NOMO-1 (cell line): ENCODE measurements around the gene DIAPH3.
"Not testable (repeated sequence)": the region's sequence is repeated elsewhere in the genome, so short reads cannot be mapped to it uniquely, and the experiment has no call there.

Experiments
- DNase-seq, 2 experiments: peaks; one replicate each; lab custom pipeline; 2025; ENCODE audit not compliant: unreplicated experiment in 2 of 2; lab: John Stamatoyannopoulos, UW

Gene DIAPH3, protein sequence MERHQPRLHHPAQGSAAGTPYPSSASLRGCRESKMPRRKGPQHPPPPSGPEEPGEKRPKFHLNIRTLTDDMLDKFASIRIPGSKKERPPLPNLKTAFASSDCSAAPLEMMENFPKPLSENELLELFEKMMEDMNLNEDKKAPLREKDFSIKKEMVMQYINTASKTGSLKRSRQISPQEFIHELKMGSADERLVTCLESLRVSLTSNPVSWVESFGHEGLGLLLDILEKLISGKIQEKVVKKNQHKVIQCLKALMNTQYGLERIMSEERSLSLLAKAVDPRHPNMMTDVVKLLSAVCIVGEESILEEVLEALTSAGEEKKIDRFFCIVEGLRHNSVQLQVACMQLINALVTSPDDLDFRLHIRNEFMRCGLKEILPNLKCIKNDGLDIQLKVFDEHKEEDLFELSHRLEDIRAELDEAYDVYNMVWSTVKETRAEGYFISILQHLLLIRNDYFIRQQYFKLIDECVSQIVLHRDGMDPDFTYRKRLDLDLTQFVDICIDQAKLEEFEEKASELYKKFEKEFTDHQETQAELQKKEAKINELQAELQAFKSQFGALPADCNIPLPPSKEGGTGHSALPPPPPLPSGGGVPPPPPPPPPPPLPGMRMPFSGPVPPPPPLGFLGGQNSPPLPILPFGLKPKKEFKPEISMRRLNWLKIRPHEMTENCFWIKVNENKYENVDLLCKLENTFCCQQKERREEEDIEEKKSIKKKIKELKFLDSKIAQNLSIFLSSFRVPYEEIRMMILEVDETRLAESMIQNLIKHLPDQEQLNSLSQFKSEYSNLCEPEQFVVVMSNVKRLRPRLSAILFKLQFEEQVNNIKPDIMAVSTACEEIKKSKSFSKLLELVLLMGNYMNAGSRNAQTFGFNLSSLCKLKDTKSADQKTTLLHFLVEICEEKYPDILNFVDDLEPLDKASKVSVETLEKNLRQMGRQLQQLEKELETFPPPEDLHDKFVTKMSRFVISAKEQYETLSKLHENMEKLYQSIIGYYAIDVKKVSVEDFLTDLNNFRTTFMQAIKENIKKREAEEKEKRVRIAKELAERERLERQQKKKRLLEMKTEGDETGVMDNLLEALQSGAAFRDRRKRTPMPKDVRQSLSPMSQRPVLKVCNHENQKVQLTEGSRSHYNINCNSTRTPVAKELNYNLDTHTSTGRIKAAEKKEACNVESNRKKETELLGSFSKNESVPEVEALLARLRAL

DNA sequence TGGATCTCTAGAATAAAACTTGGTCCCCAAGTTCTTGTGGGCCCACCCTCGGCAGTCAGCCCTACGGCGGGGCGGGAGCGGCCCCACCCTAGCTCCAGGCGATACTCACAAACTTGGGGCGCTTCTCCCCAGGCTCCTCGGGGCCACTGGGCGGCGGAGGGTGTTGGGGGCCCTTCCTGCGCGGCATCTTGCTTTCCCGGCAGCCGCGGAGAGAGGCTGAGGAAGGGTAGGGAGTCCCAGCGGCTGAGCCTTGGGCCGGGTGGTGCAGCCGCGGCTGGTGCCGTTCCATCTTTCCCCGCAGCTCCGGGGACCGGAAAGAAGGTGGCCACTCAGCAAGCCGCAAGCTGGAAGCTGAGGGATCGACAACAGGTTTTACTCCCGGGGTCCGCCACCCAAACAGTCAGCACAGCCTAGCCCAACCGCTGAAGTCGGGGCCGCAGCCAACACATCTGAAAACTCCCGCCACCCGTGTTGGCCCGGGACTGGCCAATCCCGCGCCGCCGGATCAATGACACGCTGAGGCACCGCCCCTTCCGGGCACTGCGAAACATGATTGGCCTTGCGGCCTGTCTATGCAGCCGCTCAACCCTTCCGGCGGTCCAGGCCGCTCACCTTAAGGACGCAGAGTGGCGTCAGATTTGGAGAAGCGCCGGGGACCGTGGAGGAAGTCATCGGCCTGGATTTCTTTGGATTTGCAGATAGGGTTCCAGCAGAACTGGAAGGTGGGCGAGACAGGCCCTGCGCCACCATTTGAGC is at the start of gene DIAPH3:
TSS of gene DIAPH3 (minus strand) at position 451 of the 756 bp plus-strand sequence. CDS start at position 289, 162 bp downstream.
- peak; percentile 94 to 96 for DNase-seq

DNA sequence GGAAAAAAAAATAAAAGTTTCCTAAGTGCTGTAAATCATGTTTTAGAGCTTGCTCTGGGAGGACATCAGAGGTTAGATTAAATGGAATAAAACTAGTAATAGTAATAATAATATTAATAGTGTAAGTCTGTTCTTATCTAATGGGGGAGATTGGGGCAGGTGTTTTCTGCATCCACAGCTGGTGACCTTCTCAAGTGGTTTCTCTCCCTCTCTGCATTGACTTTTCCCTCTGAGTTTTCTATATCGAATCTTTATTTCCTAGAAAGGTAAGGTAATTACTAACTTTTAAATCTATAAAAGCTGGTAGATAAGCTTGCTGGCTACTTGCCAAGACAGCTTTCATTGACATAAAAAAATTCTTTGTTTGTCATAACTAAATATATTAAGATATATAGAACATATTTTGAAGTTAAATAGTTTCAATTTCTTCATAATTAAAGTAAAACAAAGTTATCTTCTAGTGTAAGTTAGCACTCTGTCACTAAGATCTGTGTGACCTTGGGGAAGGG is 49.6 kb upstream of the DIAPH3 start:
- no peak for DNase-seq

DNA sequence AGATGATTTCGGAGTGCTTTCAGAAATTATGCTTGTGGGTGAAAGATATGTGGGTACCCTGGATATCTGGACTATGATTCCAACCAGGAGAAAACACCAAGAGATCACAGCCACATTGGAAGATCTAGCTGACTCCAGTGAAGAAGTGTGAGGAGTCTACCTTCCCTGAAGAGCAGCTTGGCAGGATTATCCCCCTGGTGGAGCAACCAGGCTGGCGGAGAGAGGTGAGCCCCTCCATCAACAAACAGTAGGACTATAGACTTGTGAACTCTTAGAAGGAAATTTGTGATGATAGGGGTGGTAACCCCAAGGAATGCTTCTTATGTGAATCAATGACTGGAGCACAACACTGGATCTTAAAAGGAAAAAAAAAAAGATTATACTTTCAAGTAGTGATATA is 47.8 kb upstream of the DIAPH3 start:
- DNase-seq, result no peak

DNA sequence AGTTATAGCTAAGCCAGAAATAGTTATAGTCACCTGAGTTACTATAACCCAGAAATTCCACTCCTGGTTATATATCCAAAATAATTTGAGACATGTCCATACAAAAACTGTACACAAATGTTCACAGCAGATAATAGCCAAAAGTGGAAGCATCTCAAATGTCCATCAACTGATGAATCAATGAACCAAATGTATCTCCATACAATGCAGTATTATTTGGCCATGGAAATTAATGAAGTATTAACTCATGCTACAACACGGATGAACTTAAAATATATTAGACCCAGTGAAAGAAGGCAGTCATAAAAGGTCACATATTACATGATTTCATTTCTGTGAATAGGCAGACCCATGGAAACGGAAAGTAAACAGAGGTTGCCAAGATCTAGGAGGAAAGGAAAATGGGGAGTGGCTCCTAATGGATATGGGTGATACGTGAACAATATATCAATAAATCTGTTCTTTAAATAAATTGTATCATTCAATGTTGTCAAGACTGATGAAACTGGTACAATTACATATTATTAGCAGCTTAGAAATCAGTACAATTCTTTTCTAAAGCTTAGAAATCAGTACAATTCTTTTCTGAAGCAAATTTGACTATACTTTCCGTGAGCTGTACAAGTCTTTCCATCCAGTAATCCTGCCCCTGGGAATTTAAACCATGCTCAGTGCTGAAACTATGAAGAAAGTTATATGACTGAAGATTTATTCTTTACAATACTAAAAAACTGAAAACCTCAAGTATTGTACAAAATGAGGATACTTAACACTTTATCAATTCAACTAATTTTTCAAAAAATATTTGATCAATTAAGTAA is 47.0 kb upstream of the DIAPH3 start:
- no peak for DNase-seq

DNA sequence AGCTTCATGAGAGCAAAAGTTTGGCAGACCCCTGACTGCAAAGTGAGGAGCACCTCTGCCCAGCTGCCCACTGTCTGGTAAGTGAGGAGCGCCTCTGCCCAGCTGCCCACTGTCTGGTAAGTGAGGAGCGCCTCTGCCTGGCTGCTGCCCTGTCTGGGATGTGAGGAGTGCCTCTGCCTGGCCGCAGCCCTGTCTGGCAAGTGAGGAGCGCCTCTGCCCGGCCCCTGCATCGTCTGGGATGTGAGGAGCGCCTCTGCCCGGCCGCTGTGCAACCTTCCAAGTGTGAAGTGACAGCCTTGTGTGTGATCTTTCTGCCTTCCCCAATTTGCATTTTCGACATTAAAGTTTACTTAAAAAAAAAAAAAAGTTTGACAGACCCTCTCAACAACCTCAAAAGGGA is 41.8 kb upstream of the DIAPH3 start:
- not testable (repeated sequence) for DNase-seq

DNA sequence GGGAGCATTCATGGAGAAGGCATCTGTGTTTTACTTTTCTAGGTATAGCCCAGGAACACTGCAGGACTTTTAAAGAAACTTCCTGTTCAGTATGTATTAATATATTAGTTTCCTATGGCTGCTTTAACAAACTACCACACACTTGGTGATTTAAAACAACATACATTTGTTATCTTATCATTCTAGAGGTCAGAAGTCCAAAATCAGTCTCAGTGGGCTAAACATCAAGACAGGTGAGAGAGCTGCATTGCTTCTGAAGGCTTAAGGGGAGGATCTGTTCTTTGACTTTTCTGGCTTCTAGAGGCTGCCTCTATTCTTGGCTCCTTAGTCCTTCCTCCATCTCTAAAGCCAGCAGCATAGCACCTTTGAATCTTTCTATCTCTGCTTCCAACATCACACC is 37.6 kb upstream of the DIAPH3 start:
- no peak for DNase-seq

DNA sequence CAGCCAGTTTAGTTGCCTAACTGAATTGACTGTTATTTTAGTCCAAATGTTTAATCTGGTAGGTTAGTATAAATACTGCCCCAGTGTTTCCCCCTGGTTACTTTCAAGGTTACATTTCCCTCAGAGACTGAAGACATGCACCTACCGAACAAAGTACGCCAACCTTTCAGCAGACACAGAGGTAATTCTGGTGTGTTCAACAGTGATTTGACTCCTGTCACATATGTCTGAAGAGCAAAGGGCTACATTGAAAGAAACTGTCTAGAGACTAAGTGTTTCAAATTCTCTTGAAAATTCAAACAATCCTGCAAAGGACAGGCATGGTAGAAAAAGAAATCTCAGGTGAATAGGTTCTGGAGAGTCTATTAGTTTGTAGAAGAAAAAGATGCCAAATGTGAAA is 32.2 kb upstream of the DIAPH3 start:
- DNase-seq, result not testable (repeated sequence)

DNA sequence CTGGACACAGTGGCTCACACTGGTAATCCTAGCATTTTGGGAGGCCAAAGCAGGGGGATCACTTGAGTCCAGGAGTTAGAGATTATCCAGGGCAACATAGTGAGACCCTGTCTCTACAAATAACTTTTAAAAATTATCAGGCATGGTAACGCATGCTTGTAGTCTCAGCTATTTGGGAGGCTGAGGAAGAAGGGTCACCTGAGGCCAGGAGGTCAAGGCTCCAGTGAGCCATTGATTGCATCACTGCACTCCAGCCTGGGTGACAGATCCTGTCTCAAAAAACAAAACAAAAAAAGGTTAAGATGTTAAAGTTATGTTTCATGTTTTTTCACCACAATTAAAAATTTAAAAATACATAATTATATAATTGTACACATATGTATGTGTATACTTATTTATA is 19.2 kb upstream of the DIAPH3 start:
- no peak for DNase-seq

DNA sequence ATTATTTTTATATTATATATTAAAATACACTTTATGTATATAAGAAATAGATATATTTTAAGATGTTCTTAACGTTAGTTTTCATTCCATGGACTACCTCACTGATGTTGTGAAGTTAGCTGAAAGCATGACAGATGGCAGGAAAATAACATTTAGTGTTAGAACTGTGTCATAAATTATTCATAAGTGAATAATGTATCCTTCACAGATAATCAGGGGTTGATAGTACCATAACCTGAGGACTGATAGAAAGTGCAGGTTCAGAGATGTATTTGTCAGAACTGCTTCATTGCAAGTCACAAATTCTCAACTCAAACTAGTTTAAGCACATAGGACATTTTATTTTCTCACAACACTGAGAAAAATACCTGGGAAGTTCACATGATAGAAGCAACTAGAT is 14.6 kb upstream of the DIAPH3 start:
- DNase-seq, result no peak

DNA sequence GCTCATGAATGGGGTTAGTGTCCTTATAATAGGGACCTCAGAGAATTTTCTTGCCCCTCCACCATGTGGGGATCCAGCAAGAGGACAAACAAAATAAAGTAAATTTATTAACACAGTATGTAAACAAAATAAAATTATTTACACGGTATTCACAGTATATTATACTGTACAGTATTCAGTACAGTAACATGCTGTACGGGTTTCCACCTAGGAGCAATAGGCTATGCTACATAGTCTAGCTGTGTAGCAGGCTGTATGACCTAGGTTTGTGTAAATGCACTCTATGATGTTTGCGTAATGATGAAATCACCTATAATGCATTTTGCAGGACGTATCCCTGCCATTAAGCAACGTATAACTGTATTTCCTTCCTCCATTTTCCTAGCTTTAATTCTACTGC is 11.8 kb upstream of the DIAPH3 start:
- no peak for DNase-seq

DNA sequence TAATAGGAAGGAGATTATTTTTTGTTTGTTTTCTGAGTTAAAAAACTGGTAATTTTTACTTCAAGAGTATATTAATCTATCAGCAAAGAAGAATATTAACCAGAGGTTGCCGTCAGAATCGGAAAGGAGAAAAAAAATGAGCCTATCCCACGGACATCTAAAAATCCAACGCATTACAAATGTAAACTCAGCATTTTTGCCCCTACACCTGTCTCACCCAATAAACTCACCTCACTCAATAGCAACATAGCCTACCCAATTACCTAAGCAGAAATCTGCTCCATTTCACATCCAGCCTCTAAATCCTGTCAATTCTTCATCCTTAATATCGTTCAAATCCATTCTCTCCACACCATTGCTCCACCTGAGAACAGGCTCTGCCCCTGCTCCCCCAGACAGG is 10.4 kb upstream of the DIAPH3 start:
- DNase-seq, result no peak

DNA sequence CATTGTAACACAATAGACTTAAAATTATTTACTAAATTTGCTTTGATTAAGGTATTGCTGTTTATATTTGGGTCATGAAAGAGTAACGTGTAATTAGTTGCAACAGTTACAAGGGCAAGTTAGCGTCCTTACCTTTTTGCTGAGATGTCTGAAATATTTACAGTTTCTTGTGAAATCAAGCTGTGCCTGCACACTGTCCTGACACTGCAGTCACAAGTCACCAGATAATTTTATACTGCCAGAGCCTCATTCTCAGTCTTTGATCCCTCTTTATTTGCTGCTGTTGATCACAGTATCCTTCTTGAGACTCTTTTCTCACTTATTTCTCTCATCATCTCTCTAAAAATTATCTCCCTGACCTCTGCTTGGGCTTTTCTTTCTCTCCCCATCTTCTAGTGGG is 8.4 kb upstream of the DIAPH3 start:
- DNase-seq, result no peak

DNA sequence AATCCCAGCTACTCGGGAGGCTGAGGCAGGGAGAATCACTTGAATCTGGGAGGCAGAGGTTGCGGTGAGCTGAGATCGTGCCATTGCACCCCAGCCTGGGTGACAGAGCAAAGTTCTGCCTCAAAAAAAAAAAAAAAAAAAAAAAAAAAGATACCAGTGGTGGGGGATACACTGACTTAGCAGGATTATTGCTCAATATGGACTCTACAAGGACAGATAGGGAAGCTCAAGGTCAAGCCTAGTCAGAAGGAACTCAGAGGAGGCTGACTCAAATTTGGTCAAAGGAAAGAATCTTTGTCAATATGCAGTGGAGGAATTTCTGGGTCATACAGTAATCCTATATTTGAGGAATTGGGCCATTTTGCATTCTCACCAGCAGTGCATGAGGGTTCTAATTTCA is 6.7 kb upstream of the DIAPH3 start:
- no peak for DNase-seq

DNA sequence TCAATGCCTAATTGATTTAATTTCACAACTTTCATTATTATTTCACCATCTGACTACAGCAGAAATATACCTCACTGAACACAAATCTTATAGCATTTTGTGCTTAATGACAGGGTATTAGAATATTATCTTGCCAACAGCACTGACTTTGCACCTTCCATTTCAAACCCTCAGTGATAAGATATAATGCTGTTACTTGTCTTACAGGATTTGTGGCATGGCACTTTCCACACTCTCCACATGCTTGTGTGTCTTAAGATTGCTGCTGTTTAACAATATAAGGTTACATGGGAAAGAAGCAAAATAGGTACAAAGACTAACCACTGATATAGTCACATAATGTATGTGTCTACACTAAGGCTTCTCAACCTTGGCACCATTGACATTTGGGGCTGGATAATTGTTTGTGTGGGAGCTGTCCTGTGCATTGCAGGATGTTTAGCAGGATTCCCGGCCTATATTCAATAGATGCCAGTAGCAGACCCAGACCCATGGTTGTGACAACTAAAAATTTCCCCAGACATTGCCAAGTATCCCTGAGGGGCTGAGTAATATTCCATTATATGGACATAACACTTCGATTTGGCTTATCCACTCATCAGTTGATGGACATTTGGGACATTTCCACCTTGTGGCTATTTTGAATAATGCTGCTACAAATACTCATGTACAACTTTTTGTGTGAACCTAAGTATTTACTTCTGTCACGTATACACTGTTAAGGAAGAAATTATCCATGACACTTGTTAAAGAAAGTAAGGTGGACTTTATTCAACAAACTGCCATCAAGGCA is 5.7 kb upstream of the DIAPH3 start:
- DNase-seq, result no peak

DNA sequence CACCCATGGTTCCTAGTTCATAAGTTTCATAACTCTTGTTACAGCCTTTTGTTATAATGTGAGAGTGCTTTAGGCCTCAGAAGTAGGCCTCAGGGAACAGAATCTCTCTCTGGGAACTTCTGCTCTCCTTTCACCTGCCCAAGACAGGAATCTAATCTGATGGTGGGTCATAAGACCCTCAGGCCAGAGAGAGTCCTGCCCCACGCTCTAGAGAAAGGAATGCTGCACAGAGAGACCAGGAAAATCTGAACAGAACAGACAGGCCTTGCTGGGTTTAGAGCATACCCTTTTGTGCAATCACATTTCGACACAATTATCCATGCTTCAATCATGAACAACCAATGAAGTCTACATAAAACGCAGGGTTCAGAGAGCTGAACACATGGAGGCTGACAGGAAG is 3.4 kb upstream of the DIAPH3 start:
- no peak for DNase-seq

DNA sequence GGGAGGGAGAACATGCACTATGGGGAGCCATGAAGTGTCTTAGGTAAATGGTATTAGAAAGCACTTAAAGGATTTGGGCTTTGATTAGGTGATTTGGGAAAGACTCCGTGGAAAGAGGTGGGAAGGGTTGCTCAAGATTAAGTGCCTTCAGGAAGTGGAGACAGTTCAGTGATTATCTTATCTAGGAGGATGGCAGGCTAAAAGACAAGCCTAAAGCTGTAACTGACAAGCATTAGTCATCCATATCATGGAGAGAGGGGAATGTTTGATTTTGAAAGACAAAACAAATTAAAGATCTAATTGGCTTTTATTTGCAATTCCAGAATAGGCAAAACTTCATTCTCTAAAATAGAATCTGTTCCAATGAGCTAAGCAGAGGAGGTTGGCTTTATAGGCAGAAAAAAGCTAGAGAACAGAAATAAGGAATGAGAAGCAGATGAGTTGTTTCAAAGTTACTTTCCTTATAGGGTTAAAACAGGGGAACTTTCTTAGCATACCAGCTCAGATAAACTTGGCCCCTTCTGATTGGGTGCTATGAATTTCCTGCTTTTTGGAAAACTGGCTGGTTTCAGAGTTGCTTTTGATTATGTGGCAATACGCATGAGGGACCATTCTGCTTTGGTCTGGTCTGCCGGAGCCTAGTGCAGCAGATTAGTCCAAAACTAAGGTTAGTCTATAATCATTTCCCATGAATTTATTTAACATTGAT is 1.8 kb upstream of the DIAPH3 start:
- DNase-seq, result no peak

DNA sequence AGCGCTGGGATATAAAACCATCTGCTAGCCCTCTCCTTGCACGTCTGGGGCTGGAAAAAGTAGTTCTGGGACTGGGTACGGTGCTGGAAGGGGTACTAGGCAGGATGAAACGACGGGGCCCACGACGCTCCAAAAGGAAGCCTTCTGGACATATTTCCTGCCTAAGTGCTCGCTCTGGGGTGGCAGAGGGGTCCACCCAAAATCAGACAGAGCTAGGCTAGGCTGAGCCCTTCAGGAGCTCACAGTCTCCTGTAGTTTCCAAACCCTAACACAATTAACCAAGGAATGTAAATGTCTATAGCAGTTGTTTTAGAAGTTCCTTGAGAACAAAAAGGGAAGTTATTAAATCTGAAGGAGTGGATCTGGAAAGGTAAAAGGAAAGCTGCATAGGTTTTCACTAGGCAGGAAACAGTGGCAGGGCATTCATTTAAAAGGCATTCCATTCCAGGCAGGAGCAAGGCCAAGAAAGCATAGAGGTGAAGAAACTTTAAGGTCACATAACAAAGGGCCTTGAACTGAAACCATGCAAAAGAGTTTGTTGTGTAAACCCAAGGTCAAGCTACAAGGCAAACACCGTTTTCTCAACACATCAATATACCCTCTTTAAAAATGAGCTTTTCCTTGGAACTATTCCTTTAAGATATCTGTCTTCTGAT is 634 bp upstream of the DIAPH3 start:
- no peak for DNase-seq

DNA sequence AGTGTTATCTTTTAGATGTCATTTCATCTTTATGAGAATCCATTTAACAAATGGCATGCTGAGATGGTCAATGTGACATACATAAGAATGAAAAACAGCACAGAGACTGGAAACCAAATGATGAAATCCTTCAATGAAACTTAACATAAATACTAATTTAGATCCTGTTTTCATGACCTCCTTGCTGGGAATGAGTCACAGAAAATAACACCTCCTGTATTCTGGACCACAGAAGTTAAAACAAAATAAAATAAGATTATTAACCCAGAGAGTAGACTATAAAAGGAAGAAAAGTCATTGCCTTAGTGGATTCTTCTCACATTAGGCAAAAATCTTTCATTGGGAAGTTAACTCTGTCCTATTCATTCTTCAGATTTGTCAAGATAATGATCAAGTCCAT is 1.6 kb downstream of the DIAPH3 start:
- DNase-seq, result peak in 1 of 2 experiments; percentile 11
